K562 (cell line): Measurements from ENCODE around the gene LACTBL1. TPM values are rescaled to one million over a fixed set of nuclear protein-coding genes. Genes with fewer than 3 reads are reported as not detected.

Experiments used
- ATAC-seq: fragments of 200-7000 bp; cut with Tn5 transposase; 3 replicates; pipeline ENCODE4 v1.9.1; 2020; ENCODE audit warnings: moderate library complexity
- BruUV-seq: library from RNA; stranded (reverse); fragments of 400-500 nt; replicated peaks from 2 replicates; lab custom pipeline; 2021; lab: Mats Ljungman, UMichigan
- CTCF ChIA-PET: fragments of 300-600 bp; formaldehyde crosslinking; extraction: SDS; loops from one replicate; lab custom pipeline; 2021; ENCODE audit warnings: low intra/inter-chr PET ratio; lab: Yijun Ruan, JAX
- POLR2A ChIA-PET: fragments of 300-600, 350-650 bp; sonication (Branson Sonifier 250); formaldehyde crosslinking; extraction: SDS; loops from one replicate; lab custom pipeline; 2021; ENCODE audit warnings: antibody characterized with exemption, inconsistent platforms; lab: Yijun Ruan, JAX
- DNase-seq, 4 experiments: peaks; one replicate each; pipeline versions ENCODE4 v3.0.0 to v3.0.0-alpha.2; 2011 to 2018; ENCODE audit warnings: low spot score in 3 of 4, mixed read lengths in 3 of 4; ENCODE audit errors: extremely low read depth in 1 of 4
- FAIRE-seq: peaks from 2 replicates; lab custom pipeline; 2011; peaks lifted over from hg19 to GRCh38; lab: Jason Lieb, UNC
- H2AFZ ChIP-seq: 2 replicates; pipeline ENCODE4 v1.6.0; 2011; ENCODE audit warnings: low read depth, low read length, control low read depth, inconsistent platforms
- H3K27ac ChIP-seq: fragments of 200-600 bp; 3 replicates; pipeline ENCODE4 v1.8.0; 2011; ENCODE audit warnings: low read depth, mild to moderate bottlenecking, control low read depth, inconsistent platforms, low read length, moderate library complexity, mixed read lengths; ENCODE audit errors: extremely low read depth
- H3K27me3 ChIP-seq, 2 experiments: fragments of 300-600 bp in 1 of 2; 2 replicates in 1 of 2; 3 replicates in 1 of 2; pipeline versions ENCODE4 v1.6.0 to v1.8.0; 2011; ENCODE audit warnings: inconsistent platforms in 2 of 2, low read length in 2 of 2, mild to moderate bottlenecking in 1 of 2, mixed read lengths in 1 of 2, moderate library complexity in 1 of 2; ENCODE audit not compliant: control insufficient read depth in 2 of 2, insufficient read depth in 2 of 2
- H3K36me3 ChIP-seq: fragments of 300-600 bp; 3 replicates; pipeline ENCODE4 v1.8.0; 2011; ENCODE audit warnings: mild to moderate bottlenecking, low read length, inconsistent platforms; ENCODE audit not compliant: control insufficient read depth, insufficient read depth
- H3K4me1 ChIP-seq, 2 experiments: fragments of 200-600 bp in 1 of 2; replicated peaks in 1 of 2; 2 replicates in 1 of 2; 3 replicates in 1 of 2; pipeline versions ENCODE4 v1.5.1 to v1.8.0; 2011; ENCODE audit warnings: inconsistent platforms in 2 of 2, low read length in 2 of 2, mild to moderate bottlenecking in 1 of 2, mixed read lengths in 1 of 2, moderate library complexity in 1 of 2; ENCODE audit not compliant: control insufficient read depth in 2 of 2, insufficient read depth in 2 of 2
- H3K4me2 ChIP-seq: 2 replicates; pipeline ENCODE4 v1.6.1; 2011; ENCODE audit warnings: low read length, control low read depth, inconsistent platforms, mixed read lengths; ENCODE audit not compliant: insufficient read depth
- H3K4me3 ChIP-seq: fragments of 200-600 bp; sonication (generic), shearing (Covaris generic); 2 replicates; pipeline ENCODE4 v1.5.1; 2016; ENCODE audit warnings: control low read depth, inconsistent platforms
- H3K79me2 ChIP-seq: fragments of 200-600 bp; 3 replicates; pipeline ENCODE4 v1.8.0; 2011; ENCODE audit warnings: low read length, inconsistent platforms; ENCODE audit not compliant: control insufficient read depth, insufficient read depth
- H3K9ac ChIP-seq, 2 experiments: 2 replicates each; pipeline versions ENCODE4 v1.6.0 to v1.6.1; 2011; ENCODE audit warnings: low read depth in 2 of 2, low read length in 2 of 2, control low read depth in 1 of 2, inconsistent platforms in 1 of 2, mild to moderate bottlenecking in 1 of 2, mixed read lengths in 1 of 2; ENCODE audit not compliant: insufficient read depth in 1 of 2
- H3K9me1 ChIP-seq: one replicate; pipeline ENCODE4 v1.6.0; 2011; ENCODE audit warnings: inconsistent platforms, mild to moderate bottlenecking, low read length, moderate library complexity; ENCODE audit not compliant: control insufficient read depth, insufficient read depth
- H3K9me3 ChIP-seq: replicated peaks from 2 replicates; pipeline ENCODE4 v1.5.1; 2011; ENCODE audit warnings: low read depth, low read length, inconsistent platforms; ENCODE audit not compliant: control insufficient read depth, insufficient read depth
- H4K20me1 ChIP-seq: replicated peaks from 2 replicates; pipeline ENCODE4 v1.6.1; 2011; ENCODE audit warnings: low read length, inconsistent platforms, mixed read lengths; ENCODE audit not compliant: control insufficient read depth, insufficient read depth
- BHLHE40 ChIP-seq: IDR thresholded peaks from 2 replicates; pipeline ENCODE4 v1.6.1; 2011; ENCODE audit warnings: low read length, improper control_type of control experiment
- CBX3 ChIP-seq, 2 experiments: IDR thresholded peaks; 1 replicate in 1 of 2; 2 replicates in 1 of 2; pipeline ENCODE4 v1.6.1; 2012; ENCODE audit warnings: inconsistent platforms in 2 of 2, low read length in 2 of 2, borderline replicate concordance in 1 of 2, control low read depth in 1 of 2
- ETV1 ChIP-seq: fragments of 450-650 bp; conservative IDR thresholded peaks from 2 replicates; pipeline ENCODE4 v1.6.1; 2016; ENCODE audit warnings: missing genetic modification characterization, control low read depth, low read depth, missing compliant biosample characterization
- HNRNPK ChIP-seq: fragments of 200-400 bp; formaldehyde crosslinking; IDR thresholded peaks from one replicate; pipeline ENCODE4 v1.6.1; 2018; ENCODE audit warnings: mild to moderate bottlenecking, low read depth, low read length; ENCODE audit not compliant: poor library complexity, severe bottlenecking
- MCM5 ChIP-seq: fragments of 450-650 bp; IDR thresholded peaks from 2 replicates; pipeline ENCODE4 v1.6.1; 2016; ENCODE audit warnings: low read depth
- RBM22 ChIP-seq: fragments of 200-400 bp; formaldehyde crosslinking; IDR thresholded peaks from 2 replicates; pipeline ENCODE4 v1.6.1; 2018; ENCODE audit warnings: low read length, low read depth; ENCODE audit not compliant: poor library complexity, severe bottlenecking
- ZNF318 ChIP-seq, 2 experiments: fragments of 450-650 bp; IDR thresholded peaks; 2 replicates each; pipeline ENCODE4 v1.6.1; 2016; ENCODE audit warnings: mild to moderate bottlenecking in 2 of 2, borderline replicate concordance in 1 of 2, low read depth in 1 of 2, moderate library complexity in 1 of 2
- ZNF444 ChIP-seq: fragments of 250-450 bp; sonication (Bioruptor Pico); IDR thresholded peaks from 2 replicates; pipeline ENCODE4 v1.4.0; 2020; ENCODE audit warnings: mild to moderate bottlenecking, moderate library complexity
- WGBS: fragments of 100-300 bp; shearing (Covaris generic); methylation state at CpG from one replicate; pipeline ENCODE4 v1.1.6; 2016; ENCODE audit warnings: low coverage, mixed read lengths; ENCODE audit not compliant: insufficient coverage; ENCODE audit errors: missing lambda C conversion rate; 5-methylcytosine and 5-hydroxymethylcytosine counted together
- in situ Hi-C: fragments of 300-500 bp; cut with MboI; formaldehyde crosslinking; loops from 4 replicates; pipeline ENCODE4 v1.15.0; 2018; ENCODE audit warnings: inconsistent platforms, mixed read lengths
- intact Hi-C: fragments of 100-400 bp; cut with micrococcal nuclease; formaldehyde crosslinking; loops from 2 replicates; pipeline ENCODE4 v1.14.2; 2022
- polyA plus RNA-seq, 8 experiments: library from polyadenylated mRNA; depleted of rRNA in 4 of 8; stranded (reverse) in 5 of 8; unstranded in 3 of 8; fragments of >200 nt; fragmentation: Nextera tagmentation in 2 of 8; fragmentation: Illumina TruSeq in 1 of 8; extraction: Ambion mirVana in 2 of 8; extraction: Trizol in 1 of 8; gene quantifications; 2 replicates each; pipeline versions ENCODE4 v1.2.1 to v1.2.3, GENCODE V29; 2011 to 2014; ENCODE audit warnings: inconsistent platforms in 1 of 8, missing spikeins in 1 of 8
- total RNA-seq, 7 experiments: library from RNA; depleted of rRNA in 6 of 7; stranded (reverse); fragments of >200 nt in 6 of 7; fragmentation: Illumina TruSeq in 2 of 7; extraction: Trizol in 2 of 7; gene quantifications; 2 replicates each; pipeline versions ENCODE4 v1.2.1 to v1.2.3, GENCODE V29; 2011 to 2021; ENCODE audit warnings: low replicate concordance in 1 of 7
- TF ChIP-seq, protein P1 (sequence below): fragments of 250-450 bp; sonication (Bioruptor Pico); IDR thresholded peaks from 2 replicates; pipeline ENCODE4 v1.5.0; 2021
- TF ChIP-seq, protein P2 (sequence below): IDR thresholded peaks from 2 replicates; pipeline ENCODE4 v1.6.1; 2011; ENCODE audit warnings: borderline replicate concordance, low read depth, mild to moderate bottlenecking, moderate library complexity, low read length; ENCODE audit not compliant: insufficient read depth, poor library complexity, severe bottlenecking

LACTBL1 gene
- total and polyA plus RNA-seq, 9 of the 15 experiments (the other 6 are each of a cell fraction or from before 2014, with no cell fraction given) = not detected

DNA sequence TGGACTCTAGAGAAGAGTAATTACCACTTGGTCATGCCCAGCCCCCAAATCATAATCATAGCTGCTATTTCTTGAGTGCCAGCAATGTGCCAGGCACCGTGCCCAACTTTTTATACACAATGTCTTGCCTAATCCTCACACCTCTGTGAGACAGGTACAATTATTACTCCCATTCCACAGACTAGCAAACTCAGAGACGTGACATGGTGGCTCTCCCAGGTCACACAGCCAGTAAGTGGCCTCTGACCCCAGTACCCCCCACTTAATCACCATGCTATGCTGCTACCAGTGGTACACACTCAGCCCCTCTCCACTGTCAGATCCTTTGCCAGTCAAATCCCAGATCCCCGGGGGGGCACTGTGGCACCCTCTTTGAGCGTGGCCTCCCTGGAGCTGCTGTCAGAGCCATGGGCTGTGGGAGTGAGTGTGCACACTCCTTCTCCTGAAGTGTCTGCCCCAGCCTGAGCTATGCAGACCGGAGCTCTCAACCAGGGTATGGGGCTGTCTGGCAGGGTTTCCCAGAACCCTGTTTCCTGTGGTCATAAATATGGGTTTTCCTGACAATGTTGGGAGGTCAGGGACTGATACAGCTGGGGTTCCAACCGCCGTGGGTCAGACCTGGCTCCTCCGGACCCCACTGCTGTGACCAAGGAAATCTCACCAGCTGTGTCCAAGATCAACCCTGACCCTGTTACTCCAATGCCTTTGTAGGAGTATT lies 51.8 kb downstream of the LACTBL1 start:
- H3K79me2 ChIP-seq = no peaks in the 10 kb centered on the region
- no peaks in the 10 kb centered on the region for H3K9me3 ChIP-seq
- no peaks in the 10 kb centered on the region for H3K36me3 ChIP-seq
- intact Hi-C loops = no loop called here
- CTCF ChIA-PET = no interaction called here
- DNase-seq = no peak
- H3K9me1 ChIP-seq = no peaks in the 10 kb centered on the region
- H3K4me3 ChIP-seq = no peak overlapping the region
- H2AFZ ChIP-seq = no peak overlapping the region
- no peak for ATAC-seq
- no peaks in the 10 kb centered on the region for H3K4me1 ChIP-seq
- H3K4me2 ChIP-seq = no peak overlapping the region
- in situ Hi-C loops = no loop called here
- FAIRE-seq = no peak
- no TSS peak for BruUV-seq
- peaks cover 19 to 66% of the 10 kb centered on the region in 2 experiments for H3K27me3 ChIP-seq
- WGBS = under 1% methylated on average over 8 of the region's 8 CpGs
- no peak overlapping the region for H3K9ac ChIP-seq
- H4K20me1 ChIP-seq = 0 out of 2 replicates have a peak, but pooled peaks cover 10% of the 10 kb centered on the region
- TF ChIP-seq, protein P1, sequence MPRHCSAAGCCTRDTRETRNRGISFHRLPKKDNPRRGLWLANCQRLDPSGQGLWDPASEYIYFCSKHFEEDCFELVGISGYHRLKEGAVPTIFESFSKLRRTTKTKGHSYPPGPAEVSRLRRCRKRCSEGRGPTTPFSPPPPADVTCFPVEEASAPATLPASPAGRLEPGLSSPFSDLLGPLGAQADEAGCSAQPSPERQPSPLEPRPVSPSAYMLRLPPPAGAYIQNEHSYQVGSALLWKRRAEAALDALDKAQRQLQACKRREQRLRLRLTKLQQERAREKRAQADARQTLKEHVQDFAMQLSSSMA (CRISPR knock-in tag) = no peak
- TF ChIP-seq, protein P2, sequence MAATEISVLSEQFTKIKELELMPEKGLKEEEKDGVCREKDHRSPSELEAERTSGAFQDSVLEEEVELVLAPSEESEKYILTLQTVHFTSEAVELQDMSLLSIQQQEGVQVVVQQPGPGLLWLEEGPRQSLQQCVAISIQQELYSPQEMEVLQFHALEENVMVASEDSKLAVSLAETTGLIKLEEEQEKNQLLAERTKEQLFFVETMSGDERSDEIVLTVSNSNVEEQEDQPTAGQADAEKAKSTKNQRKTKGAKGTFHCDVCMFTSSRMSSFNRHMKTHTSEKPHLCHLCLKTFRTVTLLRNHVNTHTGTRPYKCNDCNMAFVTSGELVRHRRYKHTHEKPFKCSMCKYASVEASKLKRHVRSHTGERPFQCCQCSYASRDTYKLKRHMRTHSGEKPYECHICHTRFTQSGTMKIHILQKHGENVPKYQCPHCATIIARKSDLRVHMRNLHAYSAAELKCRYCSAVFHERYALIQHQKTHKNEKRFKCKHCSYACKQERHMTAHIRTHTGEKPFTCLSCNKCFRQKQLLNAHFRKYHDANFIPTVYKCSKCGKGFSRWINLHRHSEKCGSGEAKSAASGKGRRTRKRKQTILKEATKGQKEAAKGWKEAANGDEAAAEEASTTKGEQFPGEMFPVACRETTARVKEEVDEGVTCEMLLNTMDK = no peak
- no peak for TF ChIP-seq ETV1
- TF ChIP-seq HNRNPK = no peak
- TF ChIP-seq BHLHE40 = no peak
- TF ChIP-seq CBX3 (IDR thresholded peaks at IDR 0.05; ENCODE audit: borderline replicate concordance in 1 of 2, low read length in 2 of 2) = no peak
- no peak for TF ChIP-seq MCM5
- TF ChIP-seq RBM22 = no peak
- no peak for TF ChIP-seq ZNF444 (CRISPR knock-in tag)
- no peak for TF ChIP-seq ZNF318 (IDR thresholded peaks at IDR 0.05; ENCODE audit: borderline replicate concordance in 1 of 2, low read depth in 1 of 2)
- TF ChIP-seq, all 486 proteins: peak for 0
- POLR2A ChIA-PET = interaction anchor here (0.8 to 1.4 kb wide), 6 partner anchors 8 to 285 kb away, joined by 3 to 6 read pairs (median 3); partner anchors contain the start of gene C1QA
- H3K27ac ChIP-seq = no peak overlapping the region
